ENCODE results near the gene MED13L. TPM values are rescaled to one million over a fixed set of nuclear protein-coding genes. Genes with fewer than 3 reads are reported as not detected.

The MED13L gene
- total and polyA plus RNA-seq, 2 of the 8 experiments (the other 6 are each of a cell fraction or from before 2014, with no cell fraction given): 15.9 to 51.7 TPM

- TF ChIP-seq EP300 (IDR thresholded peaks at IDR 0.05; ENCODE audit: borderline replicate concordance in 1 of 2, low read depth in 2 of 2, low read length in 2 of 2) (no peak), TBP (IDR thresholded peaks at IDR 0.05; ENCODE audit: low read depth, low read length) (no peak), CEBPB (IDR thresholded peaks at IDR 0.05; ENCODE audit: low read depth, low read length) (no peak), JUN (IDR thresholded peaks at IDR 0.05; ENCODE audit: low read depth, low read length) (no peak)
These were observed 188.4 kb downstream of the MED13L start (continued) for GRCh38 chr12:116089080-116089479.
